ENCODE data around the gene CD163L1.
"Not testable (repeated sequence)": the region's sequence is repeated elsewhere in the genome, so short reads cannot be mapped to it uniquely, and the experiment has no call there.

Gene CD163L1

DNA sequence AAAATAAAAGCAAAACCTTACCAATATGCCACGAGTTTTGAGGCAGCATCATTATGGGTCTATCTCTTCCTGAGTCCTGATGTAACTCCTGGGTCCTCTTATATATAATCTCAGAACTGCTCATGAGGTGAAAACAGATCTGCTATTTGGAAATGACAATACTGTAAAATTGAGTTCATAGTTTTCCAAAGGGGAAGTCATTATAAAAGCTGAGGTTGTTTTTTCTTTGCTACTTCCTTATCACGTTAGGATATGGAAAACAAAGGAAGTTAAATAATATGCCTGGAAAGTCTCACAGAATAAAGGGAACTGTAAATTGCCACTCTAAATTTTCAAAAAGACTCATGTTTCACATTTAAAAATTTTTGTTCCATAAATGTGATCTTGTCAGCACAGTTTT is at the start of gene CD163L1:
CD163L1 (minus strand) TSS at position 78 of the 400 bp plus-strand sequence; CDS start at position 52, 26 bp downstream.
- no peak for DNase-seq

DNA sequence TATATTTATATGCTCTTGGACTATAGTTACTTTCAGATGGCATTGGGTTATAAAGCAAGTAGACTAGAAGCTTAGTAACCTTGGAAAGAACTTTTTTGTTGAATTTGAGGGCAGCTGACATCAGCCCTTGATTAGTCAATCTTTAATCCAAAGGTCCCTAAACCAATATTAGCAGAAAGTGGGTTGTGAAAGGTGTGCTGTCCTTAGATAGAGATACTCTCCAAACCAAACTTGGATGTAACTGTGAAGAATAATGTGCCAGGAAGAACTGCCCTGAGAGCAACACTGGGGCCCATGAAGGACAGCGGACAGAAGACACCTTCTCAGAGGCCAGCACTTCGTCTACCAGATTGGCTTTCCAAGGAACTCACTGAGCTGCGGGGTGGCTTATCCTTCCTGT is 49.1 kb upstream of the CD163L1 start:
- no peak for DNase-seq

DNA sequence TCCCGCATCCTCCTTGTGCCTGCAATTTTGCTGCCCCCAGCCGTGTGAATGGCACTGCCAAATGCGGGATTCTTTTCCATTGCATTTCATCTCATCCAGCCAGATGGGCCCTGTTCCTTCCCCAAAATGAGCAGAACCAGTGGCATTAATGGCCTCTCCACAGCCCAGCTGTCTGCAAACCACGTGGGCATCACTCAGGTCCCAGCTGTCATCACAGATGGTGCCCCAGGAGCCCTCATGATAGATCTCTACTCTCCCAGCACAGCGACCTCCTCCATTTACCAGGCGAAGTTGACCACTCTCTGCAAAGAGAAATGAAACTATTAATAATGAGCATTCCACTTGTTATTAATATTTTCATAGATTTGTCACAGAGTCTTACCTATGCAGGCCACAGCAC is 42.6 kb upstream of the CD163L1 start:
- no peak for DNase-seq

DNA sequence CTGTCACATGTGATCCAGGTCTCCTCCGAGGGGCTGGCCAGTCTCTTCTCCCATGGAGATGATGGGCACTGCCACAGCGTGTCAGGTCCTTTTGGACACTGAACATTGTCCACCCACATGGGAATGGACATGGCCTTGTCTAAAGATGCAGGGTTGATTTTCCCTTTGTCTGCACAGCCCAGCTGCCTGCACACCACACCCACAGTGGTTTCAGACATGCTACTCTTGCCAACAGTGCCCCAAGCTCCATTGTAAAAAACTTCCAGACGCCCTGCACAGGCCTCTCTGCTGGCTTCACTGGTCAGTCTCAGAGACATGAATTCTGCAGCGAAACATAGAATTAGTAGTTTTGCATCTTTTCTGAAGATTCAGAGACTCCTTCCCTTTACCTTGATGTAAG is 41.1 kb upstream of the CD163L1 start:
- DNase-seq, result no peak

DNA sequence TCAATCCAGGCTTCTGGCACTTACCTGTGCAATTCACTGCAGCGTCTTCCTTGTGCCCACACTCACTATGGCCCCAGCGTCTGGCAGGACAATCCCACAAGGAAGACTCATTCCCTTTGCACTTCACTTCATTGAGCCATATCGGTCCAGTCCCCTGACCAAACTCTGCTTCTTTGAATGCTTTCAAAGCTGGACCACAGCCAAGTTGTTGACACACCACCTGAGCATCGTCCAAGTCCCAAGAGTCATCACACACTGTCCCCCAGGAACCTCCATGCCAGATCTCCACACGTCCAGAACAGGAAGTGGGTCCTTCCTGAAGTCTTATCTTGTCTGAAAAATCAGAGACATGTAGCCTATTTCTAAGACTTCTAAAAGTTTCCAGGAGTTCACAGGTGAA is 39.4 kb upstream of the CD163L1 start:
- DNase-seq, result no peak

DNA sequence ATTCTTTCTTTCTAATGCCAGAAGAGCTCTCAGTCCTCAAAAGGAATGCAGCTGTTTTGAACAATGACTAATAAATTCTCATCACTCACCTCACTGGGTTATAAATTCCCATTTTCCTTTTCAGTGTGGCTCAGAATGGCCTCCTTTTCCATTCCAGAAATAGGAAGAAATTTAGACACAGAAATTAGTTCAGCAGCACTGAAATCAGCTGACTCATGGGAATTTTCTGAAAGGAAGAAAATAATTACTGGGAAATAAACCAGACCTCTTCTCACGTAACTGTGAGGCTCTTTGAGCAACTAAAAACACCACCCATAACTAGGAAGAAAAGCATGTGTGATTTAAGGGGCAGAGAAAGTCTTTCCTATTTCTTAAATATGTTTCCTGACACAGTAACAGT is 35.8 kb upstream of the CD163L1 start:
- no peak for DNase-seq

DNA sequence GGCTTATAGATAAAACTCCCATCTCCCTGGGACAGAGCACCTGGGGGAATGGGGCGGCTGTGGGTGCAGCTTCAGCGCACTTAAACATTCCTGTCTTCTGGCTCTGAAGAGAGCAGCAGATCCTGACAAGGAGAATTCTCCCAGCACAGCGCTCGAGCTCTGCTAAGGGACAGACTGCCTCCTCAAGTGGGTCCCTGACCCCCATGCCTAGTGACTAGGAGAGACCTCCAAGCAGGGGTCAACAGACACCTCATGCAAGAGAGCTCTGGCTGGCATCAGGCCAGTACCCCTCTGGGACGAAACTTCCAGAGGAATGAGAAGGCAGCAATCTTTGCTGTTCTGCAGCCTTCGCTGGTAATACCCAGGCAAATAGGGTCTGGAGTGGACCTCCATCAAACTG is 28.1 kb upstream of the CD163L1 start:
- no peak for DNase-seq

DNA sequence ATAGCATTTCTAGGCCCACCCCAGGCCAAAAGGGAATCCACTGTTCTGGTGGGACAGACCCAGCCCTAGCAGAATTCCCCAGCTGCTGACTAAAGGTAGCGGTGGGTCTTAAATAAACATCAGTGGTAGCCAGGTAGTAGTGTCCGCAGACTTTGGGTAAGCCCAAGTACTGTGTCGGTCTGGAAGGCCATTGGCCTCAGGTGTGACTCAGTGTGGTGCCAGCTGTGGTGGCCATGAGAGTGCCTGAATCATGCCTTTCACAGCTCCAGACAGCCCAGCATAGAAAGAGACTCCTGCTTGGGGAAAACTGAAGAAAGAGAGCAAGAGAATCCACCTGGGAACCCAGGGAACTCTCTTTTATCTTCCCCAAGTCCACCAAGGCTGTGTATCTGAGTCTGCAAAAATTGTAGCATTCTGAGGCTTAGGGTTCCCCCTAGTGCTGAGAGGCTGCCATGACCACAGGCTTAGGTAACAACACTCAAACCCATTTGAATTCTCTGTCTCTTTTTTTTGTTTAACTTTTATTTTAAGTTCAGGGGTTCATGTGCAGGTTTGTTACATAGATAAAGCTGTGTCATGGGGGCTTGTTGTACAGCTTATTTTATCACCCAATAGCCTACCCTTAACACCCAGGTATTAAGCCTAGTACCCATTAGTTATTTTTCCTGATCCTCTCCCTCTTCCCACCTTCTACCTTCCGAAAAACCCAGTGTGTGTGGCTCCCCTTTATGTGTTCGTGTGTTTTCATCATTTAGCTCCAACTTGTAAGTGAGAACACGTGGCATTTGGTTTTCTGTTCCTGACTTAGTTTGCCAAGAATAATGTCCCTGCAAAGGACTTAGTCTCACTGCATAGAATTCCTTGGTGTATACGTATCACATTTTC is 16.7 kb upstream of the CD163L1 start:
- peak; percentile 36 to 45 for DNase-seq

DNA sequence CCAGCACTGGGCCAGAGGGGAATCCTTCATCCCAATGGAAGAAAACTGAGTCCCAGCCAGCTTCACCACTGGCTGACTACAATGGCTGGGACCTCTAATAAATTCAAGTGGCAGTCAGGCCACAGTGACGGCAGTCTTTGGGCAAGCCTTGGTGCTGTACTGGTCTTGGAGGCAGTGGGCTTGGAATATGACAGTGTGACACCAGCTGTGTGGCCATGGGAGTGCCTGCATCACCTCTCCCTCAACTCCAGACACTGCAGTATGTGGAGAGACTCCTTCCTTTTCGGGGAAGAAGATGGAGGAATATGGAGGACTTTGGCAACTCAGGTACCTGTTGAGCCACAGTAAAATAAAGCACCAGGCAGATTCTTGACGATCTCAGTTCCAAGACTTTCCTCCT is 16.0 kb upstream of the CD163L1 start:
- no peak for DNase-seq

DNA sequence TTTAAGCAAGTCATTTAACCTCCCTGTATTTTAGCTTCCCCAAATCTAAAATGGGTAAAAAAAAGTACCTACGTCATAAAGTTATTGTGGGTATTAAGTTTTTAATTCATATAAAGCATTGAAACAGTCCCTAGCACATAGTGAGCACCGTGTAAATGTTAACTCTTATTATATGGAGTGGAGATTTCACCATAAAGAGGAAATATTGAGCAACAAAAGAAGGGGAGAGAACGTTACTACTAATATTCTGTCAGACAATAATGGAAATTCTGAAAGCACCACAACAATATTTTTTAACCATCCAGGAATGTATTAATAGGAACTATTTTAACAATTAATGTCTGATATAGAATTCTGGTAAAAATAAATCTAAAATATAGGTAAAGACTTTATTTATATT is 7.8 kb upstream of the CD163L1 start:
- DNase-seq, result no peak

DNA sequence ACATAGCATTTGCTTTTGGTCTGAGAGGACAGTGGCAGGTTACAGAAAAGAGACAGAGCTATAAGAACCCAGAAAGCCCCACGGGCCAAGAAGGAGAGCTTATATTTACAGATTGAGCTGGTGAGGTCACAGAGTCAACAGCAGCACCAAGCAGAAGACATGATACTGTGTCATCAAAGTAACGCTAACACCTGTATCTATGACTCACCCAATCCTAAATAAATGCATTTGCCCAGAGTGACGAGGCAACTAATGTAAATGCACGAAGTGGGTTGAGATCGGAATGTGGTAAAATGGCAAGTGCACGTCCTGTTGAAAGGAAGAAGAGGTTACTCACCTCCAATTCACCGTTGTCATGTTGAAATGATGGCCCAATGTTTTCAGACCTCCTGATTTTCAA is 6.7 kb upstream of the CD163L1 start:
- no peak for DNase-seq

DNA sequence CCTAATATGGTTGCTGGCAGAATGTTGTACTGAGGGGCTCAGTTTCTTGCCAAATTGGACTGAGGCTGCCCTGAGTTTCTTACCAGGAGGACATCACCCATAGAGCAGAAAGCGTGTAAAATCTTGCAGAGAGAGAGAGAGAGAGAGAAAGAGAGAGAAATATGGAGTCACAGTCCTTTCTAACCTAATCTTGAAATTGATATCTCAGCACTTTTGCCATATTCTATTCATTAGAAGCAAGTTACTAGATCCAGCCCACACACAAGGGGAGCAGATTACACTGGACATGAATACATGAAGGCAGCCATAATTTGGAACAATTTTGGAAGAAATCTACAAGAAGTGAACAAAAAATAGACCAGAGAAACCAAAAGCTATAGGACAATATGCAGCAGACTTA is 4.1 kb upstream of the CD163L1 start:
- DNase-seq, result no peak

DNA sequence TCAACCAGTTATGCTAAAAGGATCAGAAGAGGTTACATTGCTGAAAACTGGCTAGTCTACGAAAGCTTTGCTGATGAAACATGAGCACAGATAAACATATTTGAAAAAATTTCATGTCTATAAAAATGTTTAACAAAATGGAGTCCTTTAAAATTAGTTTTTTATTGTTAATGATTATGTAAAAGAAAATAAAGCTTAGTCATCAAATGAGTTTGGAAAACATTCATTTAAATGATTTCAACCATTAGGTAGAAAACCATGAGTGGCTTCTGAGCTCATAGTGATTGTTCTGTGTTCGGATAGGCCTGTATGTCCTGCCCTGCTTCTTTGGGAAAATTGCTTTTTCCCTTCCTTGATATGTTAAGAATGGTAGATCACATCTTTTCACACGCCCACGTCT is 584 bp upstream of the CD163L1 start:
- no peak for DNase-seq

DNA sequence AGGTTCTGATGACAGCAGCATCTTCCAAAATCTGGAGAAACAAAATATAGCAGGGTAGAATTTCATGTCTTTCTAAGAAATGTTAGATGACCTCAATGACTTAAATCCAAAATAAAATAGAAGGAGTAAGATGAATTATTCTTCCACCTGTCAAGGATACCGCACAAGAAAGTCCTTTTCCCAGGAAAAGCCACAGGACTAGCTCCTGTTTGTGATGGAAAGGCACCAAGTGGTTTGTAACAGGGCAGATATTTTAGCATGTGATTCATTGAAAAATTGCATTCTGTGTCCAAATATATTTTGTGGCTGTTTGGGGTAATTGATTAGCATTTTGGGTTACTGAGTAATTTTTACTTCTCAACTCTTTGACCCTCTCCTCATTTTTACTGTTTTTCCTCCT is 2.7 kb downstream of the CD163L1 start:
- no peak for DNase-seq

DNA sequence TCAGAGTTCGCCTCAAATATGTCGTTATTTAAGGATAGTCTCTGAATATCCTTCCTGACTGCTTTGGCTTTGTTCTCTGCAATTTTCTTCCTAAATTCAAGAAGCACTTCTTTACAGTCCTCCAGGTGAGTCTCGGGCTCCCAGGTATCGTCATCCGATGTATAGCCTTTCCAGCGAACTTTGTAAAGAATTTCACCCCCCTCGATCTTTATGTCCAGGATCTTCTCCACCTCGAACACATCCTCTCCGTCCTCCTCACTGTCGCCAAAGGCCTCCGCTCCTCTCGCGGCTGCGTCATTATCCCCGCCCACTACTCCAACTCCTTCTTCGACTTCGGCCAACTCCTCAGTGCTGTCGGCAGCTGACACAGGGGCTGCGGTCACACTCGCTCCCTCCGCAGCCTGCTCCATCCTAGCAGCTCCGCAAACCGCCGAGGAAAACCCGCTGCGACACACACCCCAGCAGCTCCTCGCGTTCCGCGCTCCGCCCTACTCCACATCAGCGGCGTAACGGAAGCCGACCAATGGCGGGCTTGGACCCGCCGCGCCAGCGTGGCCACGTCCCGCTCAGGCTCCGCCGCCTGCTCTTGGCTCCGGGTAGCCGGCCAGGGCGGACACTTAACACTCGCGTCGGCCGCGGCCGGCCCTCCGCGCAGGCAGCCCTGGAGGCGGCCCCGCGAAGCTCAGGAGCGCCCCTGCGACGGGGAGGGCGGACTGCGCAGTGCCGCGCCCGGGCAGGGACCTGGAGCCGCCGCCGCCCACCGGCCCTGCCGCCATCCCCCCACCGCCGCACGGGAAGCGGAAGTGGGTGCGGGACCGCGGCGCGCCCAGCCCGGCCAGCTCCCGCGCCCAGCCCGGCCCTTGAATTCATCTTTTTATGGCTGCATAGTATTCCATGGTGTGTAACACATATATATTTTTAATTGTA is 4.1 kb downstream of the CD163L1 start:
- peak; percentile 17 to 48 for DNase-seq

DNA sequence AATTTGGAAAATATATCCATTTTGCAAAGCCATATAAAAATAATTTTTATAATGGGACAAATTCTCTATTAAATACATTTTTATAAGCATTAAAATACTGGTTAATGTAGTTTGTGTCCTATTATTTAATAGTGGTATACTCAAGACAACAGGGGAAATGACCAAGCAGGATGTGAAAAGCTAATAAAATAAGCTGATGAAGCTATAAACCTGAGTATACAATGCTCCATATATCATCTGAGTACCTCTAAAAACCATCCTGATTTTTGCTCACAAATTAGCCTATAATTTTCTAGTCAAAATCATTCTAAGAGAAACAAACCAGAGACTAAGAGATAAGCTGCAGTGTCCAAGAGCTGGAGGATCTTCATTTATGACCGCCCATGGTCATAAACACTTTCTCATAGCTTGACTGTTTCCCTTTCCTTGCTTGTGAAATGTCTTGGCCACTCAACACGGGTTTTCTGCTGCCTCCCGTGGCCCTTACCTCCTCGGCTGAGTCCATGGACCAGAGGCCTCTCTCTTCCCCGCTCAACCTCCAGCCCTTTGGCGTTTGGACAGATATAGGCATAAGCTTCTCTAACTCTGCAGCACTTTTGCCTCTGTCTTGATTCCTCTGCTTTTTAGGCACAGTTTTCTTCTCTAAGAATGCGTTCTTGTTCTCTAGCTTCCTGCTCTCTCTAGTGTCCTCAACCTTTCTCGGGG is 5.5 kb downstream of the CD163L1 start:
- not testable (repeated sequence) for DNase-seq

DNA sequence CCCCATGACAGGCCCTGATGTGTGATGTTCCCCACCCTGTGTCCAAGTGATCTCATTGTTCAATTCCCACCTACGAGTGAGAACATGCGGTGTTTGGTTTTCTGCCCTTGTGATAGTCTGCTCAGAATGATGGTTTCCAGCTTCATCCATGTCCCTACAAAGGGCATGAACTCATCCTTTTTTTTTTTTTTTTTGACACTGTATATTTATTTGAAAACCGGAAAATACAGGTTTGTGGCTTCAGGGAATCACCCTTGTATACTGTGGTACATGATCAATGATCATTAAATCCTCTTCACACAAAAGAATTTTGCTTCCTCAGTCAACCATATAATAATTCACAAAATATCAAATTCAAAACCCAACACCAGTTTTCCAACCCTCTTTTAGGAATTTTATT is 6.5 kb downstream of the CD163L1 start:
- DNase-seq, result not testable (repeated sequence)

DNA sequence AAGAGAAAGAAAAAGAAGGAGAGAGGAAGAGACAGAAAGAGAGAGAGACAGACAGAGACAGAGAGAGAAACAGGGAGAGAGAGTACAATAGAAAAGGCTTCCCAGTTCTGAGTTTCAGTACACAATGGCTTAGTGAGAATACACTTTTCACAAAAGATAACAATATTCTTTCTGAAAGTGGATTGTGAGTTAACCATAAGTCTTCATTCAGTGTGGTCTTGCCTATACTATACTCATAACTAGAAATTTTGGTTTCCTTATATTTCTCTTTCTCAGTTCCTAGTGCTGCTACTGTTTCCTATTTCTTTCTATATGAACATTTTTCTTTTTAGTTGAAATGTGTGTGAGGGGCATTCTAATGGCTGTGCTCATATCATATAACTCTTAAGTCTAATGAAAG is 9.3 kb downstream of the CD163L1 start:
- no peak for DNase-seq

DNA sequence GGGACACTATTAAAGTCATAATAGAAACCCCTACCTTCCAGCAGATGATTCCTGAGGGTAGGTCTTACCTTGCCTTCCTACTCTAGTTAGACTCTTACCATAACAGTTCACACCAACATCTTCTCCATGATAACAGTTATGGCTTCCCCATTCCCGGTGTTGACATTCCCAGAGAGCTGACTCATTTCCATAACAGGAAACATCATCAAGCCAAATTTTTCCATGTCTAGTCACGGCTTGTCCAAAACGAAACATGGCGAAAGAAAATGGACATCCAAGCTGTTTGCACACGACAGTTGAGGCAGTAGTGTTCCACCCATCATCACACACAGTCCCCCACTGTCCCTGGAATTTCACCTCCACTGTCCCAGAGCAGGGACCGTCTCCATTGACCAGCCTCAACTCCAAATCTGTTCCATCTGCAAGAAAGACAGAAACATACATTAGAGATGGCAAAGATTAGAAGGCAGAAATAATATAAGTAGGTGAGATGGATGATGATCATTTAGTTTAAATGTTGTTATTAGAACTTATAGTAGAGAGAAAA is 10.6 kb downstream of the CD163L1 start:
- no peak for DNase-seq

DNA sequence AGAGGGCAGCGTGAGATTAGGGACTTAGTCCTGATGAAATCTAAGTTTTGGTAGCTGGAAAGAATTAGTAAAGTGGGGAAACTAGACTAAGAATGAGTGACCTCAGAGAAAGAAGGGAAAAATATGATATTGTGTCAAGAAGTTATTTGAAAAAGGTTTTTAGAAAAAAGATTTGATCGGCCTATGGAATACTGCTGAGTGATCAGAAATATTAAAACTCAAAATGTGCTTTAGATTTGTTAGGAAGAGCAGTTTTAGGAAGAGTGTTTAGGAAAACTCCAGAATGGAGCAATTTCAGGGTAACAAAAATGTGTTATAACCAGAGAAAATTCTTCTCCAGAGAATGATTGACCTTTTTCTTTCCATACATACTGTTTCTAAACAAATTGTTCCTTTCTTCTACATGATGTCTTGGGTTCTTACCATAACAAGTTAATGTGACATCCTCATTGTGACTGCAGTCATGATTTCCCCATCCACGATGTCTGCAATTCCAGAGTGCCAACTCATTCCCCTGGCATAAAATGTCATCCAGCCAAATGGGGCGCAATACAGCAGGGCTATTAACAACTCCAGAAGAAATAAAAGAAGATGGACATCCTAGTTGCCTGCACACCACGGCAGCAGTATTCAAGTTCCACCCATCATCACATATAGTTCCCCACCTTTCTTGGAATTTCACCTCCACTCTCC is 11.8 kb downstream of the CD163L1 start:
- DNase-seq, result no peak

DNA sequence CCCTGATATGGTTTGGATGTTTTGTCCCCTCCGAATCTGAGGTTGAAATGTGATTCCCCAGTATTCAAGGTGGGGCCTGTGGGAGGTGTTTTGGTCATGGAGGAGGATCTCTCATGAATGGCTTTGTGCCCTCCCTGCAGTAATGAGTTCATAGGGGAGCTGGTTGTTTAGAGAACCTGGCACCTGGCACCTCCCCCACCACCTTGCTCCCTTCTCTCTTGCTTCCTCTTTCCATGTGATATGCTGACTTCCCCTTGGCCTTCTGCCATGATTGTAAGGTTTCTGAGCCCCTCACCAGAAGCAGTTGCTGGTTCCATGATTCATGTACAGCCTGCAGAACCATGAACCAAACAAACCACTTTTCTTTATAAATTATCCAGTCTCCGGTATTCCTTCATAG is 32.6 kb downstream of the CD163L1 start:
- no peak for DNase-seq

DNA sequence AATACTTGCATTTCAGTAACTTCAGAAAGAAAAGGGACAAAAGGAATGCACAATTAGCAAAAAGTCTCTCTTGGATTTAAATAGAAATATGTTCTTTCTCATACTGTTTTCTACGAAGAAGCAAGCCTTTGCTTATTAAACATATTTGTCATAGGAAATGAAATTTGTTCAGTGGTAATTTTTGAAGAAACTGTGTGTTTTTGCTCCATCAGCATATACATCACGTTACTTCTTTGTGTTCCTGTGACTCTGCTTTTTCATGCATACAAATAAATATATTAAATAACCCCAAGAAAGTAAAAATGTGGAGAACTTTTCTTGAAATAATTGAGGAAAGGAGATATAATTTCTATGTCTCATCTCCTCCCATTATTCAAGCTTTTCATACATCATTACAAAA is 39.7 kb downstream of the CD163L1 start:
- DNase-seq, result no peak

All from stimulated activated CD4-positive, alpha-beta T cell treated with anti-CD3 and anti-CD28 coated beads, Interleukin-2, amount 100 ng/mL, for 48 hours (primary cell).